A549 (cell line): ENCODE results near the gene ZGPAT. TPM values are rescaled to one million over a fixed set of nuclear protein-coding genes. Genes with fewer than 3 reads are reported as not detected.

Source experiments
- ATAC-seq, 2 experiments: fragments of 200-7000 bp in 1 of 2; fragments of >200 bp in 1 of 2; cut with Nextera tagmentation in 1 of 2; cut with Tn5 transposase in 1 of 2; 3 replicates each; pipeline versions ENCODE4 v1.8.0 to v1.9.1; 2018 to 2020; ENCODE audit warnings: mild to moderate bottlenecking in 1 of 2, moderate library complexity in 1 of 2
- CTCF ChIA-PET: fragments of 300-600 bp; sonication (Branson Sonifier 250); formaldehyde crosslinking; extraction: SDS; loops from one replicate; lab custom pipeline; 2021; ENCODE audit warnings: antibody characterized with exemption, inconsistent platforms; lab: Yijun Ruan, JAX
- POLR2A ChIA-PET: fragments of 350-600 bp; formaldehyde crosslinking; extraction: SDS; loops from one replicate; lab custom pipeline; 2021; ENCODE audit warnings: antibody characterized with exemption, inconsistent platforms; lab: Yijun Ruan, JAX
- DNase-seq, 2 experiments: peaks; one replicate each; pipeline versions ENCODE4 v3.0.0 to v3.0.0-alpha.2; 2011 to 2016; ENCODE audit warnings: low read depth in 1 of 2, low spot score in 1 of 2
- FAIRE-seq: peaks from 2 replicates; lab custom pipeline; 2011; peaks lifted over from hg19 to GRCh38; lab: Jason Lieb, UNC
- H3K27ac ChIP-seq, 2 experiments: fragments of >200 bp; sonication (Bioruptor Twin); formaldehyde crosslinking; 3 replicates each; pipeline ENCODE4 v1.5.1; 2016 to 2017
- H3K4me1 ChIP-seq: fragments of >200 bp; sonication (Bioruptor Twin); formaldehyde crosslinking; 3 replicates; pipeline ENCODE4 v1.6.1; 2016
- H3K4me2 ChIP-seq: fragments of >200 bp; sonication (Bioruptor Twin); formaldehyde crosslinking; 3 replicates; pipeline ENCODE4 v1.6.1; 2016
- H3K4me3 ChIP-seq: fragments of >200 bp; sonication (Bioruptor Twin); formaldehyde crosslinking; 3 replicates; pipeline ENCODE4 v1.5.1; 2016
- H3K9me3 ChIP-seq: fragments of >200 bp; sonication (Bioruptor Twin); formaldehyde crosslinking; 3 replicates; pipeline ENCODE4 v1.6.1; 2016
- ATOH8 ChIP-seq: fragments of 250-450 bp; sonication (Bioruptor Pico); IDR thresholded peaks from 2 replicates; pipeline ENCODE4 v1.5.0; 2020; ENCODE audit warnings: low read depth, mild to moderate bottlenecking, moderate library complexity
- BHLHE40 ChIP-seq: IDR thresholded peaks from 2 replicates; pipeline ENCODE4 v1.6.1; 2012; ENCODE audit warnings: low read depth, low read length, inconsistent platforms
- CBX2 ChIP-seq: fragments of 200-600 bp; sonication (generic); IDR thresholded peaks from 2 replicates; pipeline ENCODE4 v1.6.1; 2016; ENCODE audit warnings: low read depth, mild to moderate bottlenecking, borderline replicate concordance
- CHD4 ChIP-seq: fragments of 200-600 bp; sonication (generic); IDR thresholded peaks from 2 replicates; pipeline ENCODE4 v1.6.1; 2016; ENCODE audit warnings: antibody characterized with exemption, mild to moderate bottlenecking, borderline replicate concordance
- E2F6 ChIP-seq: IDR thresholded peaks from 2 replicates; pipeline ENCODE4 v1.6.1; 2012; ENCODE audit warnings: low read depth, borderline replicate concordance
- EHMT2 ChIP-seq: fragments of 200-600 bp; sonication (generic); IDR thresholded peaks from 2 replicates; pipeline ENCODE4 v1.6.1; 2016; ENCODE audit warnings: antibody characterized with exemption, low read depth, mild to moderate bottlenecking, moderate library complexity
- ESRRA ChIP-seq: fragments of 150-350 bp; IDR thresholded peaks from 2 replicates; pipeline ENCODE4 v1.6.1; 2014; ENCODE audit warnings: mild to moderate bottlenecking, low read length, borderline replicate concordance
- HDAC2 ChIP-seq: fragments of 200-600 bp; sonication (generic); IDR thresholded peaks from 2 replicates; pipeline ENCODE4 v1.6.1; 2016
- HES2 ChIP-seq: fragments of >200 bp; sonication (Bioruptor Twin); formaldehyde crosslinking; IDR thresholded peaks from 2 replicates; pipeline ENCODE4 v1.6.1; 2016
- HOXB13 ChIP-seq: fragments of 250-450 bp; sonication (Bioruptor Pico); IDR thresholded peaks from 2 replicates; pipeline ENCODE4 v1.5.0; 2020; ENCODE audit warnings: low read depth, mild to moderate bottlenecking, moderate library complexity
- HOXB5 ChIP-seq: fragments of 250-450 bp; sonication (Bioruptor Pico); IDR thresholded peaks from 2 replicates; pipeline ENCODE4 v1.5.0; 2020; ENCODE audit warnings: mild to moderate bottlenecking, moderate library complexity
- KDM1A ChIP-seq: fragments of 200-600 bp; sonication (generic); IDR thresholded peaks from 2 replicates; pipeline ENCODE4 v1.6.1; 2016; ENCODE audit warnings: low read depth, mild to moderate bottlenecking
- KDM5A ChIP-seq: fragments of 200-600 bp; sonication (generic); IDR thresholded peaks from 2 replicates; pipeline ENCODE4 v1.6.1; 2016; ENCODE audit warnings: antibody characterized with exemption, mild to moderate bottlenecking
- MAFK ChIP-seq: fragments of 450-650 bp; IDR thresholded peaks from 2 replicates; pipeline ENCODE4 v1.6.1; 2014; ENCODE audit not compliant: partially characterized antibody
- MAZ ChIP-seq: fragments of 150-350 bp; IDR thresholded peaks from 2 replicates; pipeline ENCODE4 v1.6.1; 2014; ENCODE audit warnings: antibody characterized with exemption, low read depth, low read length, borderline replicate concordance
- MYC ChIP-seq: IDR thresholded peaks from 2 replicates; pipeline ENCODE4 v1.6.1; 2012; ENCODE audit warnings: mild to moderate bottlenecking, inconsistent platforms, low read length, improper control_type of control experiment, borderline replicate concordance
- NFE2L2 ChIP-seq: fragments of 150-350 bp; conservative IDR thresholded peaks from 2 replicates; pipeline ENCODE4 v1.6.1; 2014; ENCODE audit warnings: low read length
- NPAS2 ChIP-seq: fragments of 250-450 bp; sonication (Bioruptor Pico); IDR thresholded peaks from 2 replicates; pipeline ENCODE4 v1.8.0; 2022; ENCODE audit warnings: mild to moderate bottlenecking, moderate library complexity, borderline replicate concordance
- NR3C1 ChIP-seq: fragments of >200 bp; sonication (Bioruptor Twin); formaldehyde crosslinking; IDR thresholded peaks from 3 replicates; pipeline ENCODE4 v1.6.1; 2017
- PBX3 ChIP-seq: IDR thresholded peaks from 2 replicates; pipeline ENCODE4 v1.6.1; 2012
- POLR2A ChIP-seq: IDR thresholded peaks from 2 replicates; pipeline ENCODE4 v1.6.1; 2012; ENCODE audit warnings: mild to moderate bottlenecking, low read length
- POLR2AphosphoS2 ChIP-seq: conservative IDR thresholded peaks from 2 replicates; pipeline ENCODE4 v1.6.1; 2012; ENCODE audit warnings: low read length, improper control_type of control experiment, inconsistent platforms
- RAD21 ChIP-seq, 2 experiments: fragments of >200 bp in 1 of 2; sonication (Bioruptor Twin) in 1 of 2; formaldehyde crosslinking in 1 of 2; IDR thresholded peaks in 1 of 2; conservative IDR thresholded peaks in 1 of 2; 2 replicates in 1 of 2; 3 replicates in 1 of 2; pipeline ENCODE4 v1.6.1; 2012 to 2018; ENCODE audit warnings: inconsistent platforms in 1 of 2
- REST ChIP-seq: fragments of 200-600 bp; sonication (generic); IDR thresholded peaks from 2 replicates; pipeline ENCODE4 v1.6.1; 2016; ENCODE audit warnings: antibody characterized with exemption, mild to moderate bottlenecking, moderate library complexity
- RNF2 ChIP-seq: fragments of 200-600 bp; sonication (generic); IDR thresholded peaks from 2 replicates; pipeline ENCODE4 v1.6.1; 2016; ENCODE audit warnings: low read depth, mild to moderate bottlenecking, antibody characterized with exemption, moderate library complexity, borderline replicate concordance
- ZC3H11A ChIP-seq: fragments of 450-650 bp; IDR thresholded peaks from 2 replicates; pipeline ENCODE4 v1.6.1; 2014; ENCODE audit warnings: antibody characterized with exemption, mild to moderate bottlenecking
- ZNF302 ChIP-seq: fragments of 250-450 bp; sonication (Bioruptor Pico); IDR thresholded peaks from 2 replicates; pipeline ENCODE4 v1.9.0; 2021; ENCODE audit warnings: inconsistent platforms, mild to moderate bottlenecking, moderate library complexity
- WGBS: methylation state at CpG from one replicate; pipeline ENCODE4 v1.1.6; 2017; ENCODE audit errors: missing lambda C conversion rate; 5-methylcytosine and 5-hydroxymethylcytosine counted together
- polyA plus RNA-seq, 4 experiments: library from polyadenylated mRNA; depleted of rRNA in 3 of 4; stranded (reverse); fragments of >200 nt; fragmentation: RNase III in 1 of 4; extraction: RNeasy Plus Mini Kit Qiagen cat#74134 plus additional on column Dnase treatment in 1 of 4; gene quantifications; 2 replicates in 3 of 4; 3 replicates in 1 of 4; pipeline ENCODE4 v1.2.3, GENCODE V29; 2011 to 2017

The ZGPAT gene
- polyA plus RNA-seq, 2 of the 4 experiments (the other 2 are of a cell fraction), result 9.5 to 23.9 TPM

- ATAC-seq (no peak), DNase-seq (no peak), FAIRE-seq (no peak)
- ChIA-PET POLR2A (no interaction called here), CTCF (no interaction called here)
- 97% methylated on average over 7 of the region's 26 CpGs for WGBS
- H3K4me3 ChIP-seq, result no peak overlapping the region
- TF ChIP-seq NR3C1 (no peak), ESRRA (no peak), ZNF302 (CRISPR knock-in tag) (no peak), E2F6 (no peak), HES2 (no peak), MAFK (no peak), REST (no peak), RNF2 (no peak), EHMT2 (no peak), ATOH8 (CRISPR knock-in tag) (no peak)
- H3K4me2 ChIP-seq, result no peak overlapping the region
- H3K9me3 ChIP-seq, result no peaks in the 10 kb centered on the region
- peaks cover 17% of the 10 kb centered on the region for H3K4me1 ChIP-seq
- no peak overlapping the region for H3K27ac ChIP-seq
Measured at GRCh38 chr20:63737695-63737944, 29.8 kb downstream of the ZGPAT start.

GRCh38 chr20:63737945-63738686 lies 30.3 kb downstream of the ZGPAT start:
- no peaks in the 10 kb centered on the region for H3K9me3 ChIP-seq
- no peak overlapping the region for H3K4me3 ChIP-seq
- POLR2A ChIA-PET, result no interaction called here
- H3K4me2 ChIP-seq, result no peak overlapping the region
- TF ChIP-seq CHD4, result no peak
- TF ChIP-seq NFE2L2, result no peak
- no peak for TF ChIP-seq HOXB13
- no peak for TF ChIP-seq REST
- TF ChIP-seq POLR2A, result no peak
- TF ChIP-seq POLR2AphosphoS2, result no peak
- no peak for TF ChIP-seq KDM5A
- no peak for TF ChIP-seq NPAS2 (CRISPR knock-in tag)
- no peak for TF ChIP-seq RAD21 (conservative IDR thresholded peaks at IDR 0.05 in 1 of 2, IDR thresholded peaks at IDR 0.05 in 1 of 2)
- TF ChIP-seq HOXB5, result no peak
- no peak for TF ChIP-seq MYC
- no peak for TF ChIP-seq MAZ
- TF ChIP-seq ZC3H11A, result no peak
- TF ChIP-seq HDAC2, result no peak
- no peak for TF ChIP-seq RNF2
- no peak for TF ChIP-seq CBX2
- TF ChIP-seq KDM1A, result no peak
- no peak for TF ChIP-seq PBX3
- no peak for TF ChIP-seq BHLHE40
- TF ChIP-seq, all 56 proteins: peak for 0
- CTCF ChIA-PET, result no interaction called here
- H3K4me1 ChIP-seq, result peaks cover 17% of the 10 kb centered on the region
- no peak for ATAC-seq
- WGBS, result 76% methylated on average over 5 of the region's 43 CpGs
- FAIRE-seq, result no peak
- H3K27ac ChIP-seq, result no peak overlapping the region
- DNase-seq, result no peak
